HepG2 (cell line): Measurements from ENCODE around the gene RNF149. TPM values are rescaled to one million over a fixed set of nuclear protein-coding genes. Genes with fewer than 3 reads are reported as not detected.

Experiments used
- GATA4 ChIP-seq: sonication (generic); IDR thresholded peaks from 2 replicates; pipeline ENCODE4 v1.6.1; 2016; ENCODE audit warnings: antibody characterized with exemption, low read depth, borderline replicate concordance
- HOXA7 ChIP-seq: sonication (generic); formaldehyde crosslinking; IDR thresholded peaks from 2 replicates; pipeline ENCODE4 v1.8.1; 2022; ENCODE audit warnings: mild to moderate bottlenecking, missing genetic modification reagents, moderate library complexity
- IRX3 ChIP-seq: sonication (generic); formaldehyde crosslinking; IDR thresholded peaks from 2 replicates; pipeline ENCODE4 v1.8.1; 2023; ENCODE audit warnings: mild to moderate bottlenecking, low read depth, missing genetic modification reagents, borderline replicate concordance
- MED1 ChIP-seq: sonication (generic); formaldehyde crosslinking; IDR thresholded peaks from 2 replicates; pipeline ENCODE4 v1.4.0; 2020; ENCODE audit warnings: missing genetic modification reagents
- MEIS2 ChIP-seq: sonication (generic); formaldehyde crosslinking; IDR thresholded peaks from 2 replicates; pipeline ENCODE4 v1.9.0; 2021; ENCODE audit warnings: mild to moderate bottlenecking, missing genetic modification reagents
- PPARG ChIP-seq: conservative IDR thresholded peaks from 2 replicates; pipeline ENCODE4 v1.6.1; 2016; ENCODE audit warnings: missing biosample characterization, missing genetic modification reagents
- RCOR2 ChIP-seq: IDR thresholded peaks from 2 replicates; pipeline ENCODE4 v1.6.1; 2016; ENCODE audit warnings: missing biosample characterization, missing genetic modification reagents
- SKI ChIP-seq: fragments of 450-650 bp; IDR thresholded peaks from one replicate; pipeline ENCODE4 v1.6.1; 2018; ENCODE audit warnings: mild to moderate bottlenecking; ENCODE audit not compliant: partially characterized antibody
- XRCC5 ChIP-seq: fragments of 200-400 bp; formaldehyde crosslinking; optimal IDR thresholded peaks from 2 replicates; pipeline ENCODE3; 2017; ENCODE audit warnings: mild to moderate bottlenecking, low read length
- ZBTB21 ChIP-seq: sonication (generic); formaldehyde crosslinking; IDR thresholded peaks from 2 replicates; pipeline ENCODE4 v1.4.0; 2020; ENCODE audit warnings: missing genetic modification reagents
- ZFP36L2 ChIP-seq: sonication (generic); formaldehyde crosslinking; IDR thresholded peaks from 2 replicates; pipeline ENCODE4 v1.4.0; 2020; ENCODE audit warnings: missing genetic modification reagents
- ZMYM2 ChIP-seq: sonication (generic); formaldehyde crosslinking; IDR thresholded peaks from 2 replicates; pipeline ENCODE4 v1.8.0; 2022; ENCODE audit warnings: mild to moderate bottlenecking, missing genetic modification reagents
- ZNF234 ChIP-seq: sonication (generic); formaldehyde crosslinking; conservative IDR thresholded peaks from 2 replicates; pipeline ENCODE4 v1.5.1; 2020; ENCODE audit warnings: mild to moderate bottlenecking, missing genetic modification reagents
- ZNF235 ChIP-seq: sonication (generic); formaldehyde crosslinking; IDR thresholded peaks from 2 replicates; pipeline ENCODE4 v1.8.1; 2023; ENCODE audit warnings: mild to moderate bottlenecking, missing genetic modification reagents, borderline replicate concordance
- ZNF337 ChIP-seq: sonication (generic); formaldehyde crosslinking; IDR thresholded peaks from 2 replicates; pipeline ENCODE4 v1.5.1; 2020; ENCODE audit warnings: missing genetic modification reagents, low read depth, mild to moderate bottlenecking, borderline replicate concordance
- ZNF414 ChIP-seq: sonication (generic); formaldehyde crosslinking; IDR thresholded peaks from 2 replicates; pipeline ENCODE4 v1.5.0; 2020; ENCODE audit warnings: missing genetic modification reagents
- ZNF768 ChIP-seq: sonication (generic); formaldehyde crosslinking; IDR thresholded peaks from 2 replicates; pipeline ENCODE4 v1.4.0; 2020; ENCODE audit warnings: missing genetic modification reagents
- ZNF770 ChIP-seq: sonication (generic); formaldehyde crosslinking; IDR thresholded peaks from 2 replicates; pipeline ENCODE4 v1.5.0; 2020; ENCODE audit warnings: mild to moderate bottlenecking, missing genetic modification reagents
- ZSCAN31 ChIP-seq: sonication (generic); formaldehyde crosslinking; IDR thresholded peaks from 2 replicates; pipeline ENCODE4 v1.5.0; 2020; ENCODE audit warnings: low read depth, mild to moderate bottlenecking, missing genetic modification reagents
- polyA plus RNA-seq, 8 experiments: library from polyadenylated mRNA; depleted of rRNA in 3 of 8; stranded (reverse) in 7 of 8; unstranded in 1 of 8; fragments of >200 nt; fragmentation: Illumina TruSeq in 4 of 8; extraction: Trizol in 4 of 8; gene quantifications; 2 replicates each; pipeline versions ENCODE4 v1.2.1 to v1.2.3, GENCODE V29; 2011 to 2016; ENCODE audit warnings: low read depth in 4 of 8, missing spikeins in 1 of 8, mixed read lengths in 1 of 8; ENCODE audit not compliant: insufficient read depth in 1 of 8
- total RNA-seq, 5 experiments: library from RNA; depleted of rRNA; stranded (reverse); fragments of >200 nt; fragmentation: Illumina TruSeq; extraction: Trizol; gene quantifications; 2 replicates each; pipeline ENCODE4 v1.2.3, GENCODE V29; 2016; ENCODE audit warnings: low read depth in 1 of 5
- TF ChIP-seq, protein P1 (sequence below): IDR thresholded peaks from 2 replicates; pipeline ENCODE4 v1.4.0; 2020; ENCODE audit warnings: mild to moderate bottlenecking, missing genetic modification reagents
- TF ChIP-seq, protein P2 (sequence below): sonication (generic); formaldehyde crosslinking; IDR thresholded peaks from 2 replicates; pipeline ENCODE4 v1.5.1; 2020; ENCODE audit warnings: mild to moderate bottlenecking, missing genetic modification reagents

The RNF149 gene
- total and polyA plus RNA-seq, 2 of the 13 experiments (the other 11 are each of a cell fraction or from before 2014, with no cell fraction given), result 87.6 to 109 TPM

- TF ChIP-seq, protein P1, sequence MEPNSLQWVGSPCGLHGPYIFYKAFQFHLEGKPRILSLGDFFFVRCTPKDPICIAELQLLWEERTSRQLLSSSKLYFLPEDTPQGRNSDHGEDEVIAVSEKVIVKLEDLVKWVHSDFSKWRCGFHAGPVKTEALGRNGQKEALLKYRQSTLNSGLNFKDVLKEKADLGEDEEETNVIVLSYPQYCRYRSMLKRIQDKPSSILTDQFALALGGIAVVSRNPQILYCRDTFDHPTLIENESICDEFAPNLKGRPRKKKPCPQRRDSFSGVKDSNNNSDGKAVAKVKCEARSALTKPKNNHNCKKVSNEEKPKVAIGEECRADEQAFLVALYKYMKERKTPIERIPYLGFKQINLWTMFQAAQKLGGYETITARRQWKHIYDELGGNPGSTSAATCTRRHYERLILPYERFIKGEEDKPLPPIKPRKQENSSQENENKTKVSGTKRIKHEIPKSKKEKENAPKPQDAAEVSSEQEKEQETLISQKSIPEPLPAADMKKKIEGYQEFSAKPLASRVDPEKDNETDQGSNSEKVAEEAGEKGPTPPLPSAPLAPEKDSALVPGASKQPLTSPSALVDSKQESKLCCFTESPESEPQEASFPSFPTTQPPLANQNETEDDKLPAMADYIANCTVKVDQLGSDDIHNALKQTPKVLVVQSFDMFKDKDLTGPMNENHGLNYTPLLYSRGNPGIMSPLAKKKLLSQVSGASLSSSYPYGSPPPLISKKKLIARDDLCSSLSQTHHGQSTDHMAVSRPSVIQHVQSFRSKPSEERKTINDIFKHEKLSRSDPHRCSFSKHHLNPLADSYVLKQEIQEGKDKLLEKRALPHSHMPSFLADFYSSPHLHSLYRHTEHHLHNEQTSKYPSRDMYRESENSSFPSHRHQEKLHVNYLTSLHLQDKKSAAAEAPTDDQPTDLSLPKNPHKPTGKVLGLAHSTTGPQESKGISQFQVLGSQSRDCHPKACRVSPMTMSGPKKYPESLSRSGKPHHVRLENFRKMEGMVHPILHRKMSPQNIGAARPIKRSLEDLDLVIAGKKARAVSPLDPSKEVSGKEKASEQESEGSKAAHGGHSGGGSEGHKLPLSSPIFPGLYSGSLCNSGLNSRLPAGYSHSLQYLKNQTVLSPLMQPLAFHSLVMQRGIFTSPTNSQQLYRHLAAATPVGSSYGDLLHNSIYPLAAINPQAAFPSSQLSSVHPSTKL (CRISPR knock-in tag), result peak; percentile 90
- no peak for TF ChIP-seq ZNF235 (CRISPR knock-in tag)
- TF ChIP-seq SKI, result no peak
- TF ChIP-seq ZNF234, result no peak
- no peak for TF ChIP-seq ZNF337 (CRISPR knock-in tag)
- TF ChIP-seq PPARG (CRISPR knock-in tag), result no peak
- TF ChIP-seq IRX3, result no peak
- no peak; the same call in 1 of the 2 replicates for TF ChIP-seq RCOR2 (CRISPR knock-in tag)
- peak; percentile 95 for TF ChIP-seq MED1
- no peak for TF ChIP-seq ZFP36L2 (CRISPR knock-in tag)
- TF ChIP-seq HOXA7 (CRISPR knock-in tag), result no peak
- no peak for TF ChIP-seq ZNF414 (CRISPR knock-in tag)
- TF ChIP-seq ZNF770 (CRISPR knock-in tag), result no peak
- TF ChIP-seq, protein P2, sequence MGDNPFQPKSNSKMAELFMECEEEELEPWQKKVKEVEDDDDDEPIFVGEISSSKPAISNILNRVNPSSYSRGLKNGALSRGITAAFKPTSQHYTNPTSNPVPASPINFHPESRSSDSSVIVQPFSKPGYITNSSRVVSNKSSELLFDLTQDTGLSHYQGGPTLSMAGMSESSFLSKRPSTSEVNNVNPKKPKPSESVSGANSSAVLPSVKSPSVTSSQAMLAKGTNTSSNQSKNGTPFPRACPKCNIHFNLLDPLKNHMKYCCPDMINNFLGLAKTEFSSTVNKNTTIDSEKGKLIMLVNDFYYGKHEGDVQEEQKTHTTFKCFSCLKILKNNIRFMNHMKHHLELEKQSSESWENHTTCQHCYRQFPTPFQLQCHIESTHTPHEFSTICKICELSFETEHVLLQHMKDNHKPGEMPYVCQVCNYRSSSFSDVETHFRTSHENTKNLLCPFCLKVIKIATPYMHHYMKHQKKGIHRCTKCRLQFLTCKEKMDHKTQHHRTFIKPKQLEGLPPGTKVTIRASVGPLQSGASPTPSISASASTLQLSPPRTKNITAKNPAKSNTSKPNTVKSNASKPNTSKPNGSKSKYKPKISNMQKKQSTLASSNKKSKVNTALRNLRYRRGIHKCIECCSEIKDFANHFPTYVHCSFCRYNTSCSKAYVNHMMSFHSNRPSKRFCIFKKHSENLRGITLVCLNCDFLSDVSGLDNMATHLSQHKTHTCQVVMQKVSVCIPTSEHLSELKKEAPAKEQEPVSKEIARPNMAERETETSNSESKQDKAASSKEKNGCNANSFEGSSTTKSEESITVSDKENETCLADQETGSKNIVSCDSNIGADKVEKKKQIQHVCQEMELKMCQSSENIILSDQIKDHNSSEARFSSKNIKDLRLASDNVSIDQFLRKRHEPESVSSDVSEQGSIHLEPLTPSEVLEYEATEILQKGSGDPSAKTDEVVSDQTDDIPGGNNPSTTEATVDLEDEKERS, result peak; percentile 80
- no peak for TF ChIP-seq XRCC5
- no peak for TF ChIP-seq ZSCAN31 (CRISPR knock-in tag)
- peak; percentile 74; the same call in 1 of the 2 replicates for TF ChIP-seq ZMYM2 (CRISPR knock-in tag)
- peak; percentile 55; the same call in 1 of the 2 replicates for TF ChIP-seq GATA4
- 0 out of 2 replicates have a peak, but pooled peaks have one; percentile 19 for TF ChIP-seq MEIS2 (CRISPR knock-in tag)
- TF ChIP-seq ZBTB21 (CRISPR knock-in tag), result no peak
- TF ChIP-seq ZNF768 (CRISPR knock-in tag), result no peak
Measured at GRCh38 chr2:101234169-101234938, 74.1 kb downstream of the RNF149 start (continued).
